HepG2 (cell line): ENCODE results near the gene MIF. TPM values are rescaled to one million over a fixed set of nuclear protein-coding genes. Genes with fewer than 3 reads are reported as not detected.

Experiments used
- ARID3A ChIP-seq: IDR thresholded peaks from 2 replicates; pipeline ENCODE4 v1.6.1; 2012; ENCODE audit warnings: low read depth, low read length, improper control_type of control experiment
- ATF1 ChIP-seq: IDR thresholded peaks from 2 replicates; pipeline ENCODE4 v1.6.1; 2016; ENCODE audit warnings: mild to moderate bottlenecking, control low read depth
- ATF5 ChIP-seq: sonication (generic); formaldehyde crosslinking; IDR thresholded peaks from 2 replicates; pipeline ENCODE4 v1.4.0; 2020; ENCODE audit warnings: mild to moderate bottlenecking, low read depth, missing genetic modification reagents
- CC2D1A ChIP-seq: sonication (generic); formaldehyde crosslinking; IDR thresholded peaks from 2 replicates; pipeline ENCODE4 v1.8.1; 2023; ENCODE audit warnings: mild to moderate bottlenecking, missing genetic modification reagents
- HDAC1 ChIP-seq: sonication (generic); formaldehyde crosslinking; IDR thresholded peaks from 2 replicates; pipeline ENCODE4 v1.5.1; 2020; ENCODE audit warnings: mild to moderate bottlenecking, missing genetic modification reagents
- NFKB2 ChIP-seq: sonication (generic); formaldehyde crosslinking; IDR thresholded peaks from 2 replicates; pipeline ENCODE4 v1.4.0; 2020; ENCODE audit warnings: missing genetic modification reagents, borderline replicate concordance
- REPIN1 ChIP-seq: sonication (generic); formaldehyde crosslinking; IDR thresholded peaks from 2 replicates; pipeline ENCODE4 v1.8.0; 2022; ENCODE audit warnings: missing genetic modification reagents, low read depth, mild to moderate bottlenecking, borderline replicate concordance
- ZHX2 ChIP-seq, 2 experiments: sonication (generic) in 1 of 2; formaldehyde crosslinking in 1 of 2; IDR thresholded peaks; 2 replicates each; pipeline versions ENCODE4 v1.6.1 to v1.9.0; 2014 to 2022; ENCODE audit warnings: antibody characterized with exemption in 1 of 2, borderline replicate concordance in 1 of 2, inconsistent platforms in 1 of 2, low read depth in 1 of 2, missing genetic modification reagents in 1 of 2
- ZNF318 ChIP-seq: sonication (generic); formaldehyde crosslinking; IDR thresholded peaks from 2 replicates; pipeline ENCODE4 v1.4.0; 2020; ENCODE audit warnings: mild to moderate bottlenecking, missing genetic modification reagents
- ZNF891 ChIP-seq: sonication (generic); formaldehyde crosslinking; IDR thresholded peaks from 2 replicates; pipeline ENCODE4 v1.5.0; 2020; ENCODE audit warnings: mild to moderate bottlenecking, missing genetic modification reagents
- polyA plus RNA-seq, 8 experiments: library from polyadenylated mRNA; depleted of rRNA in 3 of 8; stranded (reverse) in 7 of 8; unstranded in 1 of 8; fragments of >200 nt; fragmentation: Illumina TruSeq in 4 of 8; extraction: Trizol in 4 of 8; gene quantifications; 2 replicates each; pipeline versions ENCODE4 v1.2.1 to v1.2.3, GENCODE V29; 2011 to 2016; ENCODE audit warnings: low read depth in 4 of 8, missing spikeins in 1 of 8, mixed read lengths in 1 of 8; ENCODE audit not compliant: insufficient read depth in 1 of 8
- total RNA-seq, 5 experiments: library from RNA; depleted of rRNA; stranded (reverse); fragments of >200 nt; fragmentation: Illumina TruSeq; extraction: Trizol; gene quantifications; 2 replicates each; pipeline ENCODE4 v1.2.3, GENCODE V29; 2016; ENCODE audit warnings: low read depth in 1 of 5

The MIF gene
- total and polyA plus RNA-seq, 2 of the 13 experiments (the other 11 are each of a cell fraction or from before 2014, with no cell fraction given) = 634 to 675 TPM

- TF ChIP-seq ZHX2 (IDR thresholded peaks at IDR 0.05; ENCODE audit: low read depth) (no peak), ZHX2 (CRISPR knock-in tag; IDR thresholded peaks at IDR 0.05; ENCODE audit: borderline replicate concordance) (no peak), ZNF318 (CRISPR knock-in tag) (no peak), NFKB2 (no peak), ARID3A (no peak), HDAC1 (peak; percentile 79), CC2D1A (no peak), ZNF891 (CRISPR knock-in tag) (peak; percentile 85; the same call in 1 of the 2 replicates), REPIN1 (CRISPR knock-in tag) (no peak), ATF5 (CRISPR knock-in tag) (no peak), ATF1 (CRISPR knock-in tag) (no peak)
These were observed 44.9 kb upstream of the MIF start (continued) for GRCh38 chr22:23849009-23850006.
